Measurements from ENCODE around the gene BAHD1. TPM values are rescaled to one million over a fixed set of nuclear protein-coding genes. Genes with fewer than 3 reads are reported as not detected.

Gene BAHD1
- total and polyA plus RNA-seq, 11 donors = 7.8 to 28.4 (median 16.1) TPM

DNA sequence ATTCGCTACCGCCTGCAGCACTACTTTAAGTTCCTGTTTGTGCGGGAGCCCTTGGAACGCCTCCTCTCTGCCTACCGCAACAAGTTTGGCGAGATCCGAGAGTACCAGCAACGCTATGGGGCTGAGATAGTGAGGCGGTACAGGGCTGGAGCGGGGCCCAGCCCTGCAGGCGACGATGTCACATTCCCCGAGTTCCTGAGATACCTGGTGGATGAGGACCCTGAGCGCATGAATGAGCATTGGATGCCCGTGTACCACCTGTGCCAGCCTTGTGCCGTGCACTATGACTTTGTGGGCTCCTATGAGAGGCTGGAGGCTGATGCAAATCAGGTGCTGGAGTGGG, 31.0 kb downstream of the BAHD1 start:
- DNase-seq (no peak), ATAC-seq (peak; percentile 3 to 30 (median 10))
- Histone ChIP-seq H3K27me3 (no peaks in the 10 kb centered on the region), H3K36me3 (peaks cover 0 to 7% (median 5%) of the 10 kb centered on the region in 9 donors), H3K27ac (peak overlapping the region in 9 of 12 donors; percentile 76 to 94 (median 89)), H3K4me3 (peak overlapping the region; percentile 71 to 95 (median 90)), H3K9me3 (no peaks in the 10 kb centered on the region), H3K4me1 (peaks cover 0 to 26% (median 14%) of the 10 kb centered on the region in 12 donors)
- no peak for TF ChIP-seq POLR2A (IDR thresholded peaks at IDR 0.05)
- TF ChIP-seq, protein P1, sequence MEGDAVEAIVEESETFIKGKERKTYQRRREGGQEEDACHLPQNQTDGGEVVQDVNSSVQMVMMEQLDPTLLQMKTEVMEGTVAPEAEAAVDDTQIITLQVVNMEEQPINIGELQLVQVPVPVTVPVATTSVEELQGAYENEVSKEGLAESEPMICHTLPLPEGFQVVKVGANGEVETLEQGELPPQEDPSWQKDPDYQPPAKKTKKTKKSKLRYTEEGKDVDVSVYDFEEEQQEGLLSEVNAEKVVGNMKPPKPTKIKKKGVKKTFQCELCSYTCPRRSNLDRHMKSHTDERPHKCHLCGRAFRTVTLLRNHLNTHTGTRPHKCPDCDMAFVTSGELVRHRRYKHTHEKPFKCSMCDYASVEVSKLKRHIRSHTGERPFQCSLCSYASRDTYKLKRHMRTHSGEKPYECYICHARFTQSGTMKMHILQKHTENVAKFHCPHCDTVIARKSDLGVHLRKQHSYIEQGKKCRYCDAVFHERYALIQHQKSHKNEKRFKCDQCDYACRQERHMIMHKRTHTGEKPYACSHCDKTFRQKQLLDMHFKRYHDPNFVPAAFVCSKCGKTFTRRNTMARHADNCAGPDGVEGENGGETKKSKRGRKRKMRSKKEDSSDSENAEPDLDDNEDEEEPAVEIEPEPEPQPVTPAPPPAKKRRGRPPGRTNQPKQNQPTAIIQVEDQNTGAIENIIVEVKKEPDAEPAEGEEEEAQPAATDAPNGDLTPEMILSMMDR (IDR thresholded peaks at IDR 0.05) = no peak
- 9 to 40% (median 11%) methylated on average over 1 to 16 of the region's 16 CpGs for WGBS, 4 donors
- intact Hi-C loops (cut with DNase I) = loop anchor here in 1 of 10 donors (1.0 kb wide), 1 partner anchor 36 kb away; no protein-coding TSS in a partner anchor

GRCh38 chr15:40472171-40472727, 31.5 kb downstream of the BAHD1 start:
- WGBS, 4 donors = 74 to 87% (median 81%) methylated on average over 3 to 9 of the region's 9 CpGs
- ATAC-seq = peak in 1 of 4 donors; percentile 10
- DNase-seq = no peak
- Histone ChIP-seq H3K4me1 (peaks cover 0 to 26% (median 14%) of the 10 kb centered on the region in 12 donors), H3K36me3 (peaks cover 0 to 2% (median 0%) of the 10 kb centered on the region in 9 donors), H3K4me3 (peak overlapping the region in 10 of 12 donors; percentile 80 to 95 (median 90)), H3K9me3 (no peaks in the 10 kb centered on the region), H3K27ac (no peak overlapping the region), H3K27me3 (no peaks in the 10 kb centered on the region)
- TF ChIP-seq, protein P1 (IDR thresholded peaks at IDR 0.05) = no peak
- TF ChIP-seq POLR2A (IDR thresholded peaks at IDR 0.05) = no peak
- intact Hi-C loops (cut with DNase I) = no loop called here

- no peaks in the 10 kb centered on the region for H3K36me3 ChIP-seq
- H3K4me3 ChIP-seq = no peak overlapping the region
- WGBS, 4 donors = 80 to 90% (median 84%) methylated on average over 8 of the region's 8 CpGs
- TF ChIP-seq POLR2A (IDR thresholded peaks at IDR 0.05) = no peak
- TF ChIP-seq, protein P1 (IDR thresholded peaks at IDR 0.05) = no peak
- DNase-seq (no peak), ATAC-seq (no peak)
- intact Hi-C loops (cut with DNase I) = no loop called here
- peaks cover 0 to 26% (median 14%) of the 10 kb centered on the region in 12 donors for H3K4me1 ChIP-seq
- H3K27ac ChIP-seq = no peak overlapping the region
- H3K27me3 ChIP-seq = no peaks in the 10 kb centered on the region
- H3K9me3 ChIP-seq = no peaks in the 10 kb centered on the region
Measured at GRCh38 chr15:40474581-40474980, 33.8 kb downstream of the BAHD1 start.

DNA sequence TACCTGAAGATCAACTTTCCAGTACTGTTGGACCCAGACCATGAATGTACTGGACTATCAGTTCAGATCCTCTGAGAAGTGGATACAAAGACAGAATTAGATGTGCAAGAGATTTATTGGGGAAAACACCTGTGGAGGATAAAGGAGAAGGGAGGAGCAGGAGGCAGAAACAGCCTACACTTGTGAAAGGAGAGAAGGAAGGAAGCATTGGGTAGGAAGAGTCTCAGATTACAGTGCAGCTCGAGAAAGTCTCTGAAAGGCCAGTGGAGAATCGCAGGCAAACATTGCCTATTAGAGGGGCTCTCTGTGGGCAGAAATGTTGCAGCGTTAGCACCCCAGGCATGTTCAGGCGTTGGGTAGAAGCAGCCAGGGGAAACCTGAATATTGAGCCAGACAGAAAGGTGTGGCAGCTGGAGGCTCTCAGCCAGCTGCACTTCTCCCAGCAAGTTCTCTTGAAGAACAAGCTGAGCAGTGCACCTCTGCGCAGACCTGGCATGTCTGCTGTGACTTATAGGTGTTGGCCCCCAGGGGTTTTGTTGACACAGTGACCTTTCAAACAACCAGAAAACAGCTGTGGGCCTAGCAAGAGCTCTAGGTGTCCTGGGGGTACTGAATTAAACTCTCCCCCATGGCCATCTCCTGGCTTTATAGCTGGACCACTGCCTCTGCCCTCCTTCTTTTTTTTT, 37.0 kb downstream of the BAHD1 start:
- Histone ChIP-seq H3K4me1 (no peaks in the 10 kb centered on the region), H3K9me3 (no peaks in the 10 kb centered on the region), H3K27me3 (peaks cover 0 to 3% (median 0%) of the 10 kb centered on the region in 9 donors), H3K36me3 (no peaks in the 10 kb centered on the region), H3K4me3 (no peak overlapping the region), H3K27ac (no peak overlapping the region)
- TF ChIP-seq POLR2A (IDR thresholded peaks at IDR 0.05) = no peak
- TF ChIP-seq, protein P1 (IDR thresholded peaks at IDR 0.05) = no peak
- intact Hi-C loops (cut with DNase I) = no loop called here
- no peak for ATAC-seq
- DNase-seq = no peak
- 66 to 74% (median 69%) methylated on average over 5 of the region's 5 CpGs for WGBS, 4 donors
